ENCODE measurements around the gene DCLRE1C. TPM values are rescaled to one million over a fixed set of nuclear protein-coding genes. Genes with fewer than 3 reads are reported as not detected.

Gene DCLRE1C
- total RNA-seq, 4 donors from 2014 or later, result 8.2 to 15.6 (median 11.4) TPM

DNA sequence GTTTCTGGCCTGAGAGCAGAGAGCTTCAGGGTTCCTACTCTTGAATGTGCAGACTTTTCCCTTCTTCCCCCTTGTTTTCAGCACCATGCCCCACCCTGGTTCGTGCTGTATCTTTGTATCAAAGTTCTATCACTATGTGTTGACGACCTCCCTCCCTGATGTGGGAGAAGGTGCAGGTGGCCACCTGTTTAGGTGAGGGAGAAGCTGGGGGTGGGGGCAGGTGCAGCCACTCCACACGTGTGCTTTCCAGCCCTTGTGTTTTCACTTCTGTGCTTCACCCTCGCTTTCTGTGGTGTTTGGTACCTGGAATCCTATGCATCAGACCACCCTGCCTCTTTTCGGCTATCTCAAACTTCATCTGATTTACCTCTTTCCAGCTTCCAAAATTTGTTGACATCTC lies 94.9 kb downstream of the DCLRE1C start:
- intact Hi-C loops (cut with DNase I), result no loop called here
- no peaks in the 10 kb centered on the region for H3K27me3 ChIP-seq
- 65 to 75% methylated on average over 4 to 5 of the region's 5 CpGs for WGBS, 2 donors
- no peaks in the 10 kb centered on the region for H3K4me1 ChIP-seq
- no peaks in the 10 kb centered on the region for H3K9me3 ChIP-seq
- H3K36me3 ChIP-seq, result peaks cover 0 to 91% (median 7%) of the 10 kb centered on the region in 3 donors
- H3K27ac ChIP-seq, result no peak overlapping the region
- TF ChIP-seq POLR2A (IDR thresholded peaks at IDR 0.05), result no peak
- no peak for DNase-seq
- H3K4me3 ChIP-seq, result no peak overlapping the region

DNA sequence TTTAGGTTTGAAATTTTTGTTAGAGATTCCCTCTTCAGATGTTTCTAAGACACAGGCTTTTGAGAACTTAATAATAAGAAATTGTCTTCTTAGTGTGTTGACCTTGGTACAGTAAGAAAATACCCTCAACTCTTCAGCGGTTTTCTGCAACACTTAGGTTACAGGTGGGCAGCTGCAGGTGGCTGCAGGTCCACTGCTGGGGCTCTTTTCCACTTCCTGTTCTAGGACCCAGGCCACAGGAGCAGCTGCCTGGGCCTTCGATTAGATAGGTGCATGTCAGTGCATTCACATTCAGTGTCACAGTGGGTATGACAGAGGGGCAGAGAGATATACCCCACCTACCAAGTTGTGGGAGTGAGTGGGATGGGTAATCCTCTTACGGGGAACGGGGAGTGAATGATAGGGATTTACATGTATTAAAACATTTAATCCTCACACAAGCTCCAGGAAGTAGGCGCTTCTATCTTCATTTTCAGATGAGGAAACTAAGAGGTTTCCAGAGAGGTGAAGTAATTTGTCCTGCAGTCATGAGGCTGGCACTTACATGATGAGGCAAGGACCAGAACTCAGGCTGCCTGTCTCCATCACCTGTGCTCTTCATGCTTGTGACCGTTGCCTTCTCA lies 95.4 kb downstream of the DCLRE1C start:
- intact Hi-C loops (cut with DNase I), result no loop called here
- WGBS, 2 donors, result 80 to 88% methylated on average over 6 of the region's 6 CpGs
- no peaks in the 10 kb centered on the region for H3K9me3 ChIP-seq
- TF ChIP-seq, protein P1, sequence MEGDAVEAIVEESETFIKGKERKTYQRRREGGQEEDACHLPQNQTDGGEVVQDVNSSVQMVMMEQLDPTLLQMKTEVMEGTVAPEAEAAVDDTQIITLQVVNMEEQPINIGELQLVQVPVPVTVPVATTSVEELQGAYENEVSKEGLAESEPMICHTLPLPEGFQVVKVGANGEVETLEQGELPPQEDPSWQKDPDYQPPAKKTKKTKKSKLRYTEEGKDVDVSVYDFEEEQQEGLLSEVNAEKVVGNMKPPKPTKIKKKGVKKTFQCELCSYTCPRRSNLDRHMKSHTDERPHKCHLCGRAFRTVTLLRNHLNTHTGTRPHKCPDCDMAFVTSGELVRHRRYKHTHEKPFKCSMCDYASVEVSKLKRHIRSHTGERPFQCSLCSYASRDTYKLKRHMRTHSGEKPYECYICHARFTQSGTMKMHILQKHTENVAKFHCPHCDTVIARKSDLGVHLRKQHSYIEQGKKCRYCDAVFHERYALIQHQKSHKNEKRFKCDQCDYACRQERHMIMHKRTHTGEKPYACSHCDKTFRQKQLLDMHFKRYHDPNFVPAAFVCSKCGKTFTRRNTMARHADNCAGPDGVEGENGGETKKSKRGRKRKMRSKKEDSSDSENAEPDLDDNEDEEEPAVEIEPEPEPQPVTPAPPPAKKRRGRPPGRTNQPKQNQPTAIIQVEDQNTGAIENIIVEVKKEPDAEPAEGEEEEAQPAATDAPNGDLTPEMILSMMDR (IDR thresholded peaks at IDR 0.05), result no peak
- TF ChIP-seq POLR2A (IDR thresholded peaks at IDR 0.05), result no peak
- no peak for DNase-seq
- no peak overlapping the region for H3K27ac ChIP-seq
- no peaks in the 10 kb centered on the region for H3K4me1 ChIP-seq
- H3K4me3 ChIP-seq, result no peak overlapping the region
- H3K36me3 ChIP-seq, result peaks cover 0 to 91% (median 7%) of the 10 kb centered on the region in 3 donors
- H3K27me3 ChIP-seq, result no peaks in the 10 kb centered on the region

DNA sequence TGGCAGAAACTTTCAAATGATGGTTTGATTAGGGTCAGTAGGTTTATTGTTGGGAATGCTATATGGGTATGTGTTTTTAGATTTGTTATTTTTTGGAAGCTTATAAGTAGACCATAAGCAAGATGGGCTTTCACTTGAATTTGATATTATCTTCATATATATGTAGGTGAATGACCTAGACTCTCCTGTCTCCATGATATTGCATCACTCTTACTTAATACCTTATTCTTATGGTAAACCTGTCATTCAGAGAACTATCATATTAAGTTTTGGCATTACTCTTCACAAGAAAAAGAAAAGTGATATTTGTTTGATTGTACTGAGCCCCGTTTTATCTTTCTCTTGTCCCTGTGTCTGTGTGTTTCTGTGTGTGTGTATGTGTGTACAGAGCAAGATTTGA lies 98.4 kb downstream of the DCLRE1C start:
- H3K4me3 ChIP-seq, result no peak overlapping the region
- no peaks in the 10 kb centered on the region for H3K4me1 ChIP-seq
- H3K36me3 ChIP-seq, result peaks cover 0 to 88% (median 7%) of the 10 kb centered on the region in 3 donors
- no peak overlapping the region for H3K27ac ChIP-seq
- 88 to 91% methylated on average over 1 of the region's 1 CpG for WGBS, 2 donors
- intact Hi-C loops (cut with DNase I), result no loop called here
- no peaks in the 10 kb centered on the region for H3K27me3 ChIP-seq
- TF ChIP-seq, protein P1 (IDR thresholded peaks at IDR 0.05), result no peak
- no peak for TF ChIP-seq POLR2A (IDR thresholded peaks at IDR 0.05)
- no peak for DNase-seq
- no peaks in the 10 kb centered on the region for H3K9me3 ChIP-seq

DNA sequence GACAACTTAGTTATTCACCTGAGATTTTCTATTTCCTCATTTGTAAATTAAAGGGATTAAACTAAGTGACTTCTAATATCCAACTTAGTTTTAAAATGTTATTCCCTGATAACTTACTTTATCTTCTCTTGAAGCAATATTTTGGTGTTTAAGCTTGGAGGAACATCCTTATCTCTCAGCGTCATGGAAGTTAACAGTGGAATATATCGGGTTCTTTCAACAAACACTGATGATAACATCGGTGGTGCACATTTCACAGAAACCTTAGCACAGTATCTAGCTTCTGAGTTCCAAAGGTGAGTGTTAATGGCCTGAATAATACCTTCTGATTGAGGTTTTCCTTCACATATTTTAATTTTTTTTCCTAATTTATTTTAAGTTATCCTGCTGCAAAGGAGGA lies 101.7 kb downstream of the DCLRE1C start:
- intact Hi-C loops (cut with DNase I), result no loop called here

More for the DNA sequence above, 101.7 kb downstream of the DCLRE1C start:
- Histone ChIP-seq H3K9me3 (no peaks in the 10 kb centered on the region), H3K4me1 (no peaks in the 10 kb centered on the region), H3K27ac (no peak overlapping the region), H3K36me3 (peaks cover 0 to 80% (median 7%) of the 10 kb centered on the region in 3 donors), H3K4me3 (no peak overlapping the region), H3K27me3 (no peaks in the 10 kb centered on the region)
- no peak for TF ChIP-seq POLR2A (IDR thresholded peaks at IDR 0.05)
- TF ChIP-seq, protein P1 (IDR thresholded peaks at IDR 0.05), result no peak
- WGBS, 2 donors, result 92 to 97% methylated on average over 3 of the region's 3 CpGs
- no peak for DNase-seq

Other genes starting within 250 kb of the DCLRE1C start
- gene FAM107B, start 179.2 kb downstream of the DCLRE1C start, total RNA-seq, result 10 to 100 TPM in 3 of 4 donors, 1 to 10 TPM in 1; 6.7 to 17.0 (median 12.9) TPM
- gene CDNF, start 116.1 kb downstream of the DCLRE1C start, total RNA-seq, result 1 to 10 TPM in 2 of 4 donors, not detected in 2; 1.1 to 1.3 TPM
- gene HSPA14, start 115.8 kb downstream of the DCLRE1C start, total RNA-seq, result 10 to 100 TPM; 12.5 to 21.4 (median 13.1) TPM
- gene MSANTD7, start 115.8 kb downstream of the DCLRE1C start, total RNA-seq, result 1 to 10 TPM; 7.3 to 9.2 (median 8.2) TPM
- gene SUV39H2, start 75.2 kb downstream of the DCLRE1C start, total RNA-seq, result 10 to 100 TPM in 1 of 4 donors, 1 to 10 TPM in 3; 5.6 to 13.2 (median 8.9) TPM
- gene MEIG1, start 5.3 kb upstream of the DCLRE1C start, total RNA-seq, result under 1 TPM in 1 of 4 donors, not detected in 3; 0.79 TPM
- 1 to 10 TPM in 3 of 4 donors, under 1 TPM in 1; 0.57 to 9.4 (median 5.1) TPM for gene OLAH, start 89.8 kb upstream of the DCLRE1C start, total RNA-seq
- under 1 TPM in 3 of 4 donors, not detected in 1; 0.31 to 0.91 (median 0.76) TPM for gene ACBD7, start 134.7 kb upstream of the DCLRE1C start, total RNA-seq
- 10 to 100 TPM; 10.8 to 21.0 (median 14.8) TPM for gene RPP38, start 143.3 kb upstream of the DCLRE1C start, total RNA-seq
- gene NMT2, start 214.6 kb upstream of the DCLRE1C start, total RNA-seq, result 10 to 100 TPM in 2 of 4 donors, 1 to 10 TPM in 2; 4.8 to 12.8 (median 7.8) TPM